NCI-H2171 treated with DMSO at 0.1 percent for 48 hours (cell line): ENCODE data around the gene RBFOX1.
"Not testable (repeated sequence)": the region's sequence is repeated elsewhere in the genome, so short reads cannot be mapped to it uniquely, and the experiment has no call there.

Experiments used
- DNase-seq: peaks from one replicate; lab custom pipeline; 2025; lab: John Stamatoyannopoulos, UW

Gene RBFOX1

GRCh38 chr16:7471268-7471667 is 138.6 kb downstream of the RBFOX1 start:
- no peak for DNase-seq

GRCh38 chr16:7482032-7482431 is 149.4 kb downstream of the RBFOX1 start:
- DNase-seq: no peak

GRCh38 chr16:7482596-7483290 is 150.1 kb downstream of the RBFOX1 start:
- DNase-seq: no peak

- no peak for DNase-seq
Measured at GRCh38 chr16:7487574-7488323, 155.1 kb downstream of the RBFOX1 start.

- DNase-seq: no peak
Measured at GRCh38 chr16:7492122-7492521, 159.5 kb downstream of the RBFOX1 start.

GRCh38 chr16:7493133-7493532 is 160.5 kb downstream of the RBFOX1 start:
- no peak for DNase-seq

- DNase-seq: no peak
Measured at GRCh38 chr16:7497691-7498090, 165.0 kb downstream of the RBFOX1 start.

GRCh38 chr16:7501868-7502267 is 169.2 kb downstream of the RBFOX1 start:
- DNase-seq: no peak

GRCh38 chr16:7502591-7503157 is 170.0 kb downstream of the RBFOX1 start:
- not testable (repeated sequence) for DNase-seq

- no peak for DNase-seq
Measured at GRCh38 chr16:7503666-7504065, 171.0 kb downstream of the RBFOX1 start.

- no peak for DNase-seq
Measured at GRCh38 chr16:7504844-7505243, 172.2 kb downstream of the RBFOX1 start.

- no peak for DNase-seq
Measured at GRCh38 chr16:7505495-7505894, 172.8 kb downstream of the RBFOX1 start.

- DNase-seq: no peak
Measured at GRCh38 chr16:7506363-7506762, 173.7 kb downstream of the RBFOX1 start.

GRCh38 chr16:7508656-7509055 is 176.0 kb downstream of the RBFOX1 start:
- no peak for DNase-seq

GRCh38 chr16:7509963-7510601 is 177.4 kb downstream of the RBFOX1 start:
- DNase-seq: no peak

GRCh38 chr16:7511549-7512260 is 179.1 kb downstream of the RBFOX1 start:
- no peak for DNase-seq

- DNase-seq: no peak
Measured at GRCh38 chr16:7512503-7512902, 179.9 kb downstream of the RBFOX1 start.

GRCh38 chr16:7513429-7513828 is 180.8 kb downstream of the RBFOX1 start:
- peak; percentile 1 for DNase-seq

GRCh38 chr16:7515543-7515942 is 182.9 kb downstream of the RBFOX1 start:
- DNase-seq: no peak

- no peak for DNase-seq
Measured at GRCh38 chr16:7517496-7517895, 184.9 kb downstream of the RBFOX1 start.

GRCh38 chr16:7518158-7518557 is 185.5 kb downstream of the RBFOX1 start:
- no peak for DNase-seq

GRCh38 chr16:7521834-7522233 is 189.2 kb downstream of the RBFOX1 start:
- no peak for DNase-seq
